GM12892 (cell line): ENCODE measurements around the gene IL11.

ENCODE experiments used
- POLR2A ChIP-seq: IDR thresholded peaks from 2 replicates; pipeline ENCODE4 v1.6.1; 2011; ENCODE audit warnings: low read depth, low read length, control low read depth
- POLR2AphosphoS5 ChIP-seq: IDR thresholded peaks from 2 replicates; pipeline ENCODE4 v1.6.1; 2011; ENCODE audit warnings: low read depth, low read length, control low read depth

GRCh38 chr19:55350620-55351315, 19.5 kb downstream of the IL11 start:
- TF ChIP-seq POLR2A (no peak), POLR2AphosphoS5 (no peak)
